ENCODE results near the gene PPP6R2. TPM values are rescaled to one million over a fixed set of nuclear protein-coding genes. Genes with fewer than 3 reads are reported as not detected.

PPP6R2 gene
- total RNA-seq, 1 donor from 2014 or later = 32.6 TPM

GRCh38 chr22:50467341-50467740 lies 124.2 kb downstream of the PPP6R2 start:
- no peak overlapping the region for H3K4me3 Mint-ChIP-seq
- H3K27me3 Mint-ChIP-seq (ENCODE audit: insufficient read depth, low read depth) = peaks cover 3% of the 10 kb centered on the region
- Histone ChIP-seq H3K4me3 (no peak overlapping the region), H3K4me2 (no peak overlapping the region), H3K79me2 (ENCODE audit: low read depth) (peaks cover 42% of the 10 kb centered on the region), H3K9ac (no peak overlapping the region), H4K20me1 (ENCODE audit: low read depth) (peaks cover 55% of the 10 kb centered on the region), H3F3A (ENCODE audit: low read depth) (no peaks in the 10 kb centered on the region), H3K9me3 (ENCODE audit: low read depth) (no peaks in the 10 kb centered on the region), H3K27ac (no peak overlapping the region), H3K4me1 (peaks cover 3% of the 10 kb centered on the region), H3K36me3 (no peaks in the 10 kb centered on the region), H2AFZ (replicated peaks) (no peak overlapping the region), H3K27me3 (no peaks in the 10 kb centered on the region)
- TF ChIP-seq EZH2phosphoT487 (IDR thresholded peaks at IDR 0.05) (no peak), CTCF (IDR thresholded peaks at IDR 0.05) (no peak), EZH2 (IDR thresholded peaks at IDR 0.05) (no peak)
- peaks cover 2% of the 10 kb centered on the region for H3K4me1 Mint-ChIP-seq
- peaks cover 10% of the 10 kb centered on the region for H3K36me3 Mint-ChIP-seq
- H3K9me3 Mint-ChIP-seq = no peaks in the 10 kb centered on the region
- DNase-seq (ENCODE audit: low spot score) = no peak
- no peak overlapping the region for H3K27ac Mint-ChIP-seq

- Histone ChIP-seq H3K27ac (no peak overlapping the region), H4K20me1 (ENCODE audit: low read depth) (peaks cover 60% of the 10 kb centered on the region), H3K79me2 (ENCODE audit: low read depth) (peaks cover 47% of the 10 kb centered on the region), H3K9ac (no peak overlapping the region), H2AFZ (replicated peaks) (no peak overlapping the region), H3K27me3 (no peaks in the 10 kb centered on the region), H3F3A (ENCODE audit: low read depth) (no peaks in the 10 kb centered on the region), H3K9me3 (ENCODE audit: low read depth) (no peaks in the 10 kb centered on the region), H3K36me3 (no peaks in the 10 kb centered on the region), H3K4me1 (peaks cover 3% of the 10 kb centered on the region), H3K4me3 (no peak overlapping the region), H3K4me2 (no peak overlapping the region)
- DNase-seq (ENCODE audit: low spot score) = no peak
- Mint-ChIP-seq H3K4me3 (no peak overlapping the region), H3K9me3 (no peaks in the 10 kb centered on the region), H3K4me1 (peaks cover 3% of the 10 kb centered on the region), H3K27ac (no peak overlapping the region), H3K36me3 (peaks cover 10% of the 10 kb centered on the region), H3K27me3 (ENCODE audit: insufficient read depth, low read depth) (peaks cover 3% of the 10 kb centered on the region)
- TF ChIP-seq CTCF (IDR thresholded peaks at IDR 0.05) = no peak
- no peak for TF ChIP-seq EZH2phosphoT487 (IDR thresholded peaks at IDR 0.05)
- no peak for TF ChIP-seq EZH2 (IDR thresholded peaks at IDR 0.05)
These were observed 124.8 kb downstream of the PPP6R2 start for GRCh38 chr22:50467773-50468440.

GRCh38 chr22:50468626-50469025 lies 125.5 kb downstream of the PPP6R2 start:
- no peak for TF ChIP-seq EZH2 (IDR thresholded peaks at IDR 0.05)
- no peak for TF ChIP-seq CTCF (IDR thresholded peaks at IDR 0.05)
- no peak for TF ChIP-seq EZH2phosphoT487 (IDR thresholded peaks at IDR 0.05)
- no peak overlapping the region for H3K4me3 Mint-ChIP-seq

More at GRCh38 chr22:50468626-50469025, 125.5 kb downstream of the PPP6R2 start:
- Histone ChIP-seq H2AFZ (replicated peaks) (no peak overlapping the region), H3K79me2 (ENCODE audit: low read depth) (peaks cover 55% of the 10 kb centered on the region), H3K4me2 (no peak overlapping the region), H3K27ac (no peak overlapping the region), H3K4me1 (peaks cover 9% of the 10 kb centered on the region), H3K36me3 (no peaks in the 10 kb centered on the region), H3F3A (ENCODE audit: low read depth) (no peaks in the 10 kb centered on the region), H3K9ac (no peak overlapping the region), H4K20me1 (ENCODE audit: low read depth) (peaks cover 68% of the 10 kb centered on the region), H3K9me3 (ENCODE audit: low read depth) (no peaks in the 10 kb centered on the region), H3K4me3 (no peak overlapping the region), H3K27me3 (no peaks in the 10 kb centered on the region)
- Mint-ChIP-seq H3K9me3 (no peaks in the 10 kb centered on the region), H3K36me3 (peaks cover 8% of the 10 kb centered on the region), H3K27ac (no peak overlapping the region), H3K27me3 (ENCODE audit: insufficient read depth, low read depth) (peaks cover 3% of the 10 kb centered on the region), H3K4me1 (peaks cover 10% of the 10 kb centered on the region)
- no peak for DNase-seq (ENCODE audit: low spot score)
